Endothelial cell of umbilical vein (primary cell): ENCODE measurements around the gene ZNF428. TPM values are rescaled to one million over a fixed set of nuclear protein-coding genes. Genes with fewer than 3 reads are reported as not detected.
"Not testable (repeated sequence)": the region's sequence is repeated elsewhere in the genome, so short reads cannot be mapped to it uniquely, and the experiment has no call there.

Source experiments
- BruUV-seq: library from RNA; stranded (reverse); fragments of 400-500 nt; replicated peaks from 2 replicates; lab custom pipeline; 2021; lab: Mats Ljungman, UMichigan
- CTCF ChIA-PET: fragments of 300-600, 350-600 bp; sonication (Branson Sonifier 250); formaldehyde crosslinking; loops from one replicate; lab custom pipeline; 2021; ENCODE audit warnings: antibody characterized with exemption, inconsistent platforms; lab: Charles Lee
- POLR2A ChIA-PET: fragments of 300-600, 350-600 bp; sonication (Branson Sonifier 250); formaldehyde crosslinking; loops from one replicate; lab custom pipeline; 2021; ENCODE audit warnings: antibody characterized with exemption, inconsistent platforms; lab: Charles Lee
- DNase-seq: peaks from one replicate; pipeline ENCODE4 v3.0.0-alpha.2; 2011; ENCODE audit warnings: low read depth, low spot score
- FAIRE-seq: peaks from 2 replicates; lab custom pipeline; 2011; peaks lifted over from hg19 to GRCh38; lab: Jason Lieb, UNC
- H2AFZ ChIP-seq: 2 replicates; pipeline ENCODE4 v1.6.0; 2012; ENCODE audit warnings: low read depth, low read length, control low read depth, inconsistent platforms
- H3K27ac ChIP-seq: 2 replicates; pipeline ENCODE4 v1.5.1; 2011; ENCODE audit warnings: low read depth, mild to moderate bottlenecking, control low read depth, low read length, moderate library complexity; ENCODE audit not compliant: insufficient read depth
- H3K27me3 ChIP-seq, 2 experiments: 2 replicates each; pipeline versions ENCODE4 v1.6.0 to v1.6.1; 2011; ENCODE audit warnings: low read length in 2 of 2, mixed read lengths in 1 of 2; ENCODE audit not compliant: control insufficient read depth in 2 of 2, insufficient read depth in 2 of 2
- H3K36me3 ChIP-seq, 2 experiments: 2 replicates in 1 of 2; 3 replicates in 1 of 2; pipeline ENCODE4 v1.5.1; 2011; ENCODE audit warnings: low read length in 2 of 2, mild to moderate bottlenecking in 1 of 2, moderate library complexity in 1 of 2; ENCODE audit not compliant: control insufficient read depth in 2 of 2, insufficient read depth in 2 of 2; ENCODE audit errors: extremely low read depth in 1 of 2
- H3K4me1 ChIP-seq: 3 replicates; pipeline ENCODE4 v1.5.1; 2011; ENCODE audit warnings: mild to moderate bottlenecking, low read length; ENCODE audit not compliant: control insufficient read depth, insufficient read depth; ENCODE audit errors: extremely low read depth
- H3K4me2 ChIP-seq: 2 replicates; pipeline ENCODE4 v1.6.1; 2011; ENCODE audit warnings: low read length, control low read depth, mixed read lengths; ENCODE audit not compliant: insufficient read depth
- H3K4me3 ChIP-seq, 3 experiments: fragments of 200-600 bp in 1 of 3; sonication (generic), shearing (Covaris generic) in 1 of 3; replicated peaks in 1 of 3; 2 replicates each; pipeline ENCODE4 v1.5.1; 2011 to 2016; ENCODE audit warnings: control low read depth in 3 of 3, low read length in 3 of 3, mild to moderate bottlenecking in 2 of 3, inconsistent platforms in 1 of 3, low read depth in 1 of 3, moderate library complexity in 1 of 3; ENCODE audit not compliant: insufficient read depth in 1 of 3
- H3K79me2 ChIP-seq: 2 replicates; pipeline ENCODE4 v1.6.0; 2012; ENCODE audit warnings: low read length, inconsistent platforms; ENCODE audit not compliant: control insufficient read depth, insufficient read depth
- H3K9ac ChIP-seq: replicated peaks from 2 replicates; pipeline ENCODE3; 2011; ENCODE audit warnings: low read length, control low read depth; ENCODE audit not compliant: insufficient read depth; ENCODE audit errors: extremely low read depth
- H3K9me1 ChIP-seq: replicated peaks from 3 replicates; pipeline ENCODE4 v1.6.0; 2011; ENCODE audit warnings: mild to moderate bottlenecking, low read length; ENCODE audit not compliant: control insufficient read depth, insufficient read depth; ENCODE audit errors: extremely low read depth
- H3K9me3 ChIP-seq: replicated peaks from 2 replicates; pipeline ENCODE4 v1.5.1; 2012; ENCODE audit warnings: low read length, inconsistent platforms; ENCODE audit not compliant: control insufficient read depth, insufficient read depth
- H4K20me1 ChIP-seq: replicated peaks from 2 replicates; pipeline ENCODE3; 2011; ENCODE audit warnings: mild to moderate bottlenecking, low read length; ENCODE audit not compliant: control insufficient read depth, insufficient read depth; ENCODE audit errors: extremely low read depth
- CTCF ChIP-seq, 2 donors: IDR thresholded peaks; 1 replicate in 1 of 2; 2 replicates in 1 of 2; pipeline ENCODE4 v1.5.1; 2011; ENCODE audit warnings: low read length in 2 of 2, mild to moderate bottlenecking in 2 of 2, moderate library complexity in 2 of 2, control low read depth in 1 of 2, inconsistent platforms in 1 of 2, low read depth in 1 of 2; ENCODE audit not compliant: insufficient read depth in 1 of 2; ENCODE audit errors: extremely low read depth in 1 of 2
- EZH2 ChIP-seq: IDR thresholded peaks from 2 replicates; pipeline ENCODE4 v1.6.1; 2012; ENCODE audit warnings: borderline replicate concordance, low read depth, mild to moderate bottlenecking, moderate library complexity, low read length, inconsistent platforms; ENCODE audit not compliant: severe bottlenecking
- FOS ChIP-seq: IDR thresholded peaks from 2 replicates; pipeline ENCODE4 v1.6.1; 2011; ENCODE audit warnings: mild to moderate bottlenecking, low read length, moderate library complexity, borderline replicate concordance; ENCODE audit not compliant: insufficient read depth
- GATA2 ChIP-seq: IDR thresholded peaks from 2 replicates; pipeline ENCODE4 v1.7.0; 2011; ENCODE audit warnings: low read depth, mild to moderate bottlenecking, moderate library complexity, mixed read lengths, low read length; ENCODE audit not compliant: insufficient read length, insufficient read depth
- JUN ChIP-seq: IDR thresholded peaks from 2 replicates; pipeline ENCODE4 v1.6.1; 2011; ENCODE audit warnings: borderline replicate concordance, low read depth; ENCODE audit not compliant: insufficient read length, insufficient read depth
- MAX ChIP-seq: IDR thresholded peaks from 2 replicates; pipeline ENCODE4 v1.6.1; 2011; ENCODE audit not compliant: insufficient read depth, insufficient read length
- MYC ChIP-seq: IDR thresholded peaks from one replicate; pipeline ENCODE4 v1.6.1; 2011; ENCODE audit warnings: mild to moderate bottlenecking, low read depth, low read length
- POLR2A ChIP-seq: IDR thresholded peaks from 2 replicates; pipeline ENCODE4 v1.6.1; 2012; ENCODE audit warnings: low read depth, mild to moderate bottlenecking, control low read depth, low read length
- POLR2AphosphoS5 ChIP-seq: IDR thresholded peaks from 2 replicates; pipeline ENCODE4 v1.6.1; 2012; ENCODE audit warnings: low read depth, mild to moderate bottlenecking, control low read depth, low read length, moderate library complexity; ENCODE audit not compliant: insufficient read depth
- dilution Hi-C: fragments of 300-500 bp; cut with MboI; formaldehyde crosslinking; loops from one replicate; pipeline ENCODE4 v1.15.0; 2019; ENCODE audit warnings: low sequenced_read_pairs; ENCODE audit not compliant: extremely low pct_ligation_motif_present
- intact Hi-C: fragments of 100-400 bp; cut with micrococcal nuclease; formaldehyde crosslinking; loops from one replicate; pipeline ENCODE4 v1.10.0; 2022
- polyA plus RNA-seq, 4 experiments: library from polyadenylated mRNA; depleted of rRNA in 3 of 4; stranded (reverse) in 3 of 4; unstranded in 1 of 4; fragments of >200 nt; gene quantifications; 2 replicates each; pipeline versions ENCODE4 v1.2.1 to v1.2.3, GENCODE V29; 2011 to 2012; ENCODE audit warnings: missing spikeins in 1 of 4
- total RNA-seq: library from RNA; stranded (reverse); gene quantifications from 2 replicates; pipeline ENCODE4 v1.2.3, GENCODE V29; 2021

Gene ZNF428
- total and polyA plus RNA-seq, 2 donors (not counting 3 experiments of a cell fraction or from before 2014, with no cell fraction given), result 29.2 to 56.2 TPM

DNA sequence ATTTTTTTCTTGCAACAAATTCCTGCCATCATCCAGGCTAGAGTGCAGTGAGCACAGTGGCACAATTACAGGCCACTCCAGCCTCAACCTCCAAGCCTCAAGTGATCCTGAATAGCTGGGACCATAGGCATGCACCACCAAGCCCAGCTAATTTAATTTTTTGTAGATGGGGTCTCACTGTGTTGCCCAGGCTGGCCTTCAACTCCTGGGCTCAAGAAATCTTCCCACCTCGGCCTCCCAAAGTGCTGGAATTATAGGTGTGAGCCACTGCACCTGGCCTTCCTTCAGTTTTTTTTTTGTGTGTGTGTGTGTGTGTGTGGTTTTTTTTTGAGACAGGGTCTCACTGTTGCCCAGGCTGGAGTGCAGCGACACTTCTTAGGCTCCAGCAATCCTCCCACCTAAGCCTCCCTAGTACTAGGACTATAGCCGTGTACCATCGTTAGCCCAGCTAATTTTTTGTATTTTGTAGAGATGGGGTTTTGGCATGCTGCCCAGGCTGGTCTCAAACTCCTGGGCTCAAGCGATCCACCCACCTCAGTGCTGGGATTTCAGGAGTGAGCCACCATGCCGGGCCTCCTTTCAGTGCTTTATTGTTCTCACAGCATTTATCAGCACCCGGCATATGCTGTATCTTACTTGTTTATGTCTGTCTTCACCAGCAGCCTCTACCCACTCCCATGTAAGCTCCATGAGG lies 13.4 kb downstream of the ZNF428 start:
- Histone ChIP-seq H3K9ac (no peak overlapping the region), H3K4me2 (no peak overlapping the region), H3K27me3 (no peaks in the 10 kb centered on the region), H4K20me1 (no peaks in the 10 kb centered on the region), H3K9me3 (no peaks in the 10 kb centered on the region), H3K27ac (no peak overlapping the region), H3K79me2 (no peaks in the 10 kb centered on the region), H3K4me1 (no peaks in the 10 kb centered on the region), H3K36me3 (peaks cover 0 to 13% of the 10 kb centered on the region in 2 experiments), H3K4me3 (no peak overlapping the region), H2AFZ (no peak overlapping the region), H3K9me1 (no peaks in the 10 kb centered on the region)
- FAIRE-seq, result no peak
- TF ChIP-seq FOS (no peak), POLR2AphosphoS5 (no peak), GATA2 (no peak), POLR2A (no peak), MAX (no peak), MYC (no peak), JUN (no peak), EZH2 (no peak), CTCF (IDR thresholded peaks at IDR 0.05; ENCODE audit: extremely low read depth in 1 of 2, insufficient read depth in 1 of 2, low read depth in 1 of 2, low read length in 2 of 2) (no peak)
- BruUV-seq, result no TSS peak
- CTCF ChIA-PET, result interaction anchor here (1.5 kb wide), 1 partner anchor 11 kb away, joined by 4 read pairs; no protein-coding TSS in a partner anchor
- intact Hi-C loops, result no loop called here
- no peak for DNase-seq
- dilution Hi-C loops, result no loop called here
- POLR2A ChIA-PET, result no interaction called here

- H4K20me1 ChIP-seq, FAIRE-seq, DNase-seq, H2AFZ ChIP-seq, H3K36me3 ChIP-seq, dilution Hi-C loops, H3K9me3 ChIP-seq, intact Hi-C loops, H3K4me2 ChIP-seq, POLR2A ChIA-PET, H3K27ac ChIP-seq, H3K9me1 ChIP-seq, H3K9ac ChIP-seq, H3K27me3 ChIP-seq, BruUV-seq, H3K4me3 ChIP-seq: not testable (repeated sequence)
- CTCF ChIA-PET, result interaction anchor here (1.2 to 1.7 kb wide), 3 partner anchors 62 to 209 kb away, joined by 3 to 5 read pairs (median 4); no protein-coding TSS in a partner anchor
- Histone ChIP-seq H3K4me1 (peaks cover 19% of the 10 kb centered on the region), H3K79me2 (peaks cover 22% of the 10 kb centered on the region)
Measured at GRCh38 chr19:43600326-43600725, 19.1 kb downstream of the ZNF428 start.
